ENCODE measurements around the gene KRTAP13-4. TPM values are rescaled to one million over a fixed set of nuclear protein-coding genes. Genes with fewer than 3 reads are reported as not detected.

Gene KRTAP13-4
- total RNA-seq, 3 donors from 2014 or later = not detected

GRCh38 chr21:30468900-30469714 lies 39.1 kb downstream of the KRTAP13-4 start:
- no peaks in the 10 kb centered on the region for H3K4me1 ChIP-seq (ENCODE audit: low read depth)
- ATAC-seq (no peak), DNase-seq (no peak)
- intact Hi-C loops (cut with DNase I, micrococcal nuclease) = no loop called here
- peaks cover 30% of the 10 kb centered on the region for H3K9me3 ChIP-seq
- no peak overlapping the region for H3K4me3 ChIP-seq
- no peaks in the 10 kb centered on the region for H3K36me3 ChIP-seq (ENCODE audit: low read depth)
- TF ChIP-seq, protein P1, sequence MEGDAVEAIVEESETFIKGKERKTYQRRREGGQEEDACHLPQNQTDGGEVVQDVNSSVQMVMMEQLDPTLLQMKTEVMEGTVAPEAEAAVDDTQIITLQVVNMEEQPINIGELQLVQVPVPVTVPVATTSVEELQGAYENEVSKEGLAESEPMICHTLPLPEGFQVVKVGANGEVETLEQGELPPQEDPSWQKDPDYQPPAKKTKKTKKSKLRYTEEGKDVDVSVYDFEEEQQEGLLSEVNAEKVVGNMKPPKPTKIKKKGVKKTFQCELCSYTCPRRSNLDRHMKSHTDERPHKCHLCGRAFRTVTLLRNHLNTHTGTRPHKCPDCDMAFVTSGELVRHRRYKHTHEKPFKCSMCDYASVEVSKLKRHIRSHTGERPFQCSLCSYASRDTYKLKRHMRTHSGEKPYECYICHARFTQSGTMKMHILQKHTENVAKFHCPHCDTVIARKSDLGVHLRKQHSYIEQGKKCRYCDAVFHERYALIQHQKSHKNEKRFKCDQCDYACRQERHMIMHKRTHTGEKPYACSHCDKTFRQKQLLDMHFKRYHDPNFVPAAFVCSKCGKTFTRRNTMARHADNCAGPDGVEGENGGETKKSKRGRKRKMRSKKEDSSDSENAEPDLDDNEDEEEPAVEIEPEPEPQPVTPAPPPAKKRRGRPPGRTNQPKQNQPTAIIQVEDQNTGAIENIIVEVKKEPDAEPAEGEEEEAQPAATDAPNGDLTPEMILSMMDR (IDR thresholded peaks at IDR 0.05) = no peak

GRCh38 chr21:30478004-30478403 lies 48.0 kb downstream of the KRTAP13-4 start:
- H3K4me3 ChIP-seq = no peak overlapping the region
- no peaks in the 10 kb centered on the region for H3K4me1 ChIP-seq (ENCODE audit: low read depth)
- ATAC-seq (no peak), DNase-seq (no peak)
- H3K36me3 ChIP-seq (ENCODE audit: low read depth) = no peaks in the 10 kb centered on the region
- intact Hi-C loops (cut with DNase I, micrococcal nuclease) = no loop called here
- TF ChIP-seq, protein P1 (IDR thresholded peaks at IDR 0.05) = no peak
- H3K9me3 ChIP-seq = peaks cover 39% of the 10 kb centered on the region

DNA sequence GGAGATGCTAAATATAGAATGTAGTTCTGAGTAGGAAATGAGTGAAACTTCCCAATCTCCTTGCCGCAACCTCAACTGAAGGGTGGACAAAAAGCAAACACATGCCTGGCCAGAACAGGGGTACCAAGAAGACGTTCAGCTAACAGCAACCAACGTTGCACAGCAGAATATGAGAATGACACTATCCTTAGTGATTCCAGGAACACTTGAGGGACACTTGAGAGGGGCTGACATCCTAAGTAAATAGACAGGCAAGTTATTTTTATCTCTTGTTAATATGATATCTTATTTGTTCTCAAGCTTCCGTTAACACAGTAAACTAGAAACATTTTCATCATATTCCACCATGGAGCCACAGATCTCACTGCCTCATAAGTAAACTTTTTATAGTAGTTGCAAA lies 49.2 kb downstream of the KRTAP13-4 start:
- DNase-seq = no peak
- Histone ChIP-seq H3K4me3 (no peak overlapping the region), H3K9me3 (peaks cover 38% of the 10 kb centered on the region)

DNA sequence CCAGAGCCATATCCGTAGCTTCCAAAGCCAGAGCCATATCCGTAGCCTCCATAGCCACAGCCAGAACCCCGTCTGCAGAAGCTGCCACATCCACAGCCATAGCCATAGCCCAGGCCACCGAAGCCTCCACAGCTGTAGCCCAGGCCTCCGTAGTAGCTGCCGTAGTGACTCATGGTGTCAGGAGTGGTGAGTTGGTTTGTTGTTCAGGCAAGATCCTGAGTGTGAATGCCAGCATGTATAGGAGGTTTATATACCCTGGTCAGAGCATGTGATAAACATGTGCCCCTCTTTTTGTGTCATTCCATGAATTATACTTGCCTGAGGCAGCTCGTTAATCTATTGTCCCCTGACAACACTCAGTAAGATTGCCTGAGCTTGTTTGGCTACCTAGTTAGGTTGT lies 50.1 kb downstream of the KRTAP13-4 start, which contains the start of gene KRTAP19-1:
KRTAP19-1 (minus strand) TSS at position 223 of the 400 bp plus-strand sequence; CDS start at position 173, 50 bp downstream.
- intact Hi-C loops (cut with DNase I, micrococcal nuclease) = no loop called here
- DNase-seq (no peak), ATAC-seq (no peak)
- no peak within 1 kb of the TSS for H3K4me3 ChIP-seq
- H3K9me3 ChIP-seq = peaks cover 42% of the 10 kb centered on the region
- TF ChIP-seq, protein P1 (IDR thresholded peaks at IDR 0.05) = no peak
- H3K4me1 ChIP-seq (ENCODE audit: low read depth) = no peaks in the 10 kb centered on the region
- H3K36me3 ChIP-seq (ENCODE audit: low read depth) = no peaks in the 10 kb centered on the region

More for the DNA sequence above, 49.2 kb downstream of the KRTAP13-4 start:
- TF ChIP-seq, protein P1 (IDR thresholded peaks at IDR 0.05) = no peak
- Histone ChIP-seq H3K4me1 (ENCODE audit: low read depth) (no peaks in the 10 kb centered on the region), H3K36me3 (ENCODE audit: low read depth) (no peaks in the 10 kb centered on the region)
- ATAC-seq = no peak
- intact Hi-C loops (cut with DNase I, micrococcal nuclease) = no loop called here

Other genes starting within 250 kb of the KRTAP13-4 start
- 10 to 100 TPM; 14.5 to 61.9 (median 35.8) TPM for gene CLDN8, start 214.1 kb upstream of the KRTAP13-4 start, total RNA-seq
- gene KRTAP24-1, start 147.3 kb upstream of the KRTAP13-4 start, total RNA-seq = not detected
- gene KRTAP25-1, start 140.7 kb upstream of the KRTAP13-4 start, total RNA-seq = not detected
- not detected for gene KRTAP26-1, start 109.9 kb upstream of the KRTAP13-4 start, total RNA-seq
- gene KRTAP27-1, start 92.5 kb upstream of the KRTAP13-4 start, total RNA-seq = not detected
- not detected for gene KRTAP23-1, start 81.6 kb upstream of the KRTAP13-4 start, total RNA-seq
- 10 to 100 TPM in 1 of 3 donors, 1 to 10 TPM in 1, under 1 TPM in 1; 0.47 to 15.0 (median 2.9) TPM for gene KRTAP13-2, start 57.9 kb upstream of the KRTAP13-4 start, total RNA-seq
- not detected for gene KRTAP13-1, start 34.2 kb upstream of the KRTAP13-4 start, total RNA-seq
- not detected for gene KRTAP13-3, start 4.3 kb upstream of the KRTAP13-4 start, total RNA-seq
- not detected for gene KRTAP15-1, start 10.1 kb downstream of the KRTAP13-4 start, total RNA-seq
- gene KRTAP19-1, start 50.1 kb downstream of the KRTAP13-4 start, total RNA-seq = not detected
- not detected for gene KRTAP19-2, start 57.2 kb downstream of the KRTAP13-4 start, total RNA-seq
- gene KRTAP19-3, start 61.8 kb downstream of the KRTAP13-4 start, total RNA-seq = not detected
- gene KRTAP19-4, start 66.9 kb downstream of the KRTAP13-4 start, total RNA-seq = not detected
- gene KRTAP19-5, start 71.9 kb downstream of the KRTAP13-4 start, total RNA-seq = not detected
- not detected for gene KRTAP19-6, start 111.6 kb downstream of the KRTAP13-4 start, total RNA-seq
- gene KRTAP19-7, start 131.1 kb downstream of the KRTAP13-4 start, total RNA-seq = not detected
- not detected for gene KRTAP22-2, start 160.2 kb downstream of the KRTAP13-4 start, total RNA-seq
- gene KRTAP6-3, start 162.2 kb downstream of the KRTAP13-4 start, total RNA-seq = not detected
- not detected for gene KRTAP6-2, start 168.7 kb downstream of the KRTAP13-4 start, total RNA-seq
- not detected for gene KRTAP22-1, start 170.9 kb downstream of the KRTAP13-4 start, total RNA-seq
- gene KRTAP6-1, start 183.7 kb downstream of the KRTAP13-4 start, total RNA-seq = not detected
- not detected for gene KRTAP20-1, start 186.2 kb downstream of the KRTAP13-4 start, total RNA-seq
- gene KRTAP20-4, start 190.4 kb downstream of the KRTAP13-4 start, total RNA-seq = not detected
- gene KRTAP20-2, start 205.0 kb downstream of the KRTAP13-4 start, total RNA-seq = not detected
- not detected for gene KRTAP20-3, start 212.6 kb downstream of the KRTAP13-4 start, total RNA-seq

Data from mucosa of descending colon (tissue), 3 donors.